Esophagus muscularis mucosa (tissue), 3 donors: Measurements from ENCODE around the gene MUS81.

Experiments used
- POLR2A ChIP-seq: fragments of 450-650 bp; IDR thresholded peaks from one replicate; pipeline ENCODE4 v1.6.1; 2017; ENCODE audit warnings: antibody characterized with exemption, moderate library complexity, mild to moderate bottlenecking, low read depth
- POLR2AphosphoS5 ChIP-seq, 2 donors: sonication (generic); formaldehyde crosslinking; IDR thresholded peaks; one replicate each; pipeline ENCODE4 v1.6.1; 2017; ENCODE audit warnings: antibody characterized with exemption in 2 of 2
- TF ChIP-seq, protein P1 (sequence below), 3 experiments: fragments of 200-600 bp in 2 of 3; fragments of 450-650 bp in 1 of 3; sonication (generic) in 2 of 3; IDR thresholded peaks; one replicate each; pipeline ENCODE4 v1.5.1; 2017 to 2019; ENCODE audit warnings: antibody characterized with exemption in 3 of 3, mild to moderate bottlenecking in 2 of 3, moderate library complexity in 1 of 3

DNA sequence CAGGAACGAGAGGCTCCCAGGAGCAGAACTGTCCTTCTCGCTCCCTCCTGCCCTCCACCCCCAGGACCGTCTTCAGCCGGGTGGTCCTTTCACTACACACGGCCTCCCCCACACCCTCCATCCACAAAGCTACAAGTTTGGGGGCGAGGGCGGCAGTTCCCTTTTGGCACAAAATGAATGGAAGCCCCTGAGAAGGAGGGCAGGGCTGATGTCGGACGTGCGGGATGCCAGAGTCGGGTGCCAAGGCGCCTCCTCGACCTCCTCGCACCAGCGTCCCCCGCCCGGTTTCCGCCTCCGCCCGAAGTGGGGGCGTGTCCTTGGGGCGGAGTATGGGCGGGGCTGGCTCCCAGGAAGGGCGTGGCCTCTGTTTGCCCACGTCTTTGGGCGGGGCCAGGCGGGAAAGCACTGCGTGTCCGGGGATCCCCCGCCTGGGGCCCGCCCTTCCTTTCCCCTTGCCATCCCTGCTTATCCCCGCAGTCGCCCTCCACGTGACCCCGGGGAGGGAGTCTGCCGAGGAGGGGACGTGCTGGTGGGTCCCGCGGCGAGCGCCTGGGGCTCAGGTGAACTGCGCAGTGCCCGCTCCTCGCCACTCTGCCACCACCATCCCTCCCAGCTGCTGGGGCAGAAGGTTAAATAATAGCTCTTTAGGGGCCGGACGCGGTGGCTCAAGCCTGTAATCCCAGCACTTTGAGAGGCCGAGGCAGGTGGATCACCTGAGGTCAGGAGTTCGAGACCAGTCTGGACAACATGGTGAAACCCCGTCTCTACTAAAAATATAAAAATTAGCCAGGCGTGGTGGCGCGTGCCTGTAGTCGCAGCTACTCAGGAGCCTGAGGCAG, 13.3 kb downstream of the MUS81 start:
- TF ChIP-seq, protein P1, sequence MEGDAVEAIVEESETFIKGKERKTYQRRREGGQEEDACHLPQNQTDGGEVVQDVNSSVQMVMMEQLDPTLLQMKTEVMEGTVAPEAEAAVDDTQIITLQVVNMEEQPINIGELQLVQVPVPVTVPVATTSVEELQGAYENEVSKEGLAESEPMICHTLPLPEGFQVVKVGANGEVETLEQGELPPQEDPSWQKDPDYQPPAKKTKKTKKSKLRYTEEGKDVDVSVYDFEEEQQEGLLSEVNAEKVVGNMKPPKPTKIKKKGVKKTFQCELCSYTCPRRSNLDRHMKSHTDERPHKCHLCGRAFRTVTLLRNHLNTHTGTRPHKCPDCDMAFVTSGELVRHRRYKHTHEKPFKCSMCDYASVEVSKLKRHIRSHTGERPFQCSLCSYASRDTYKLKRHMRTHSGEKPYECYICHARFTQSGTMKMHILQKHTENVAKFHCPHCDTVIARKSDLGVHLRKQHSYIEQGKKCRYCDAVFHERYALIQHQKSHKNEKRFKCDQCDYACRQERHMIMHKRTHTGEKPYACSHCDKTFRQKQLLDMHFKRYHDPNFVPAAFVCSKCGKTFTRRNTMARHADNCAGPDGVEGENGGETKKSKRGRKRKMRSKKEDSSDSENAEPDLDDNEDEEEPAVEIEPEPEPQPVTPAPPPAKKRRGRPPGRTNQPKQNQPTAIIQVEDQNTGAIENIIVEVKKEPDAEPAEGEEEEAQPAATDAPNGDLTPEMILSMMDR (IDR thresholded peaks at IDR 0.05) = peak in 1 of 3 experiments; percentile 5
- TF ChIP-seq POLR2A (peak; percentile 75), POLR2AphosphoS5 (IDR thresholded peaks at IDR 0.05) (peak; percentile 98 to 99)
